Measurements from ENCODE around the gene DCLK3. TPM values are rescaled to one million over a fixed set of nuclear protein-coding genes. Genes with fewer than 3 reads are reported as not detected.

The DCLK3 gene
- total and polyA plus RNA-seq, 3 donors from 2014 or later = 4.0 to 8.1 (median 4.8) TPM

DNA sequence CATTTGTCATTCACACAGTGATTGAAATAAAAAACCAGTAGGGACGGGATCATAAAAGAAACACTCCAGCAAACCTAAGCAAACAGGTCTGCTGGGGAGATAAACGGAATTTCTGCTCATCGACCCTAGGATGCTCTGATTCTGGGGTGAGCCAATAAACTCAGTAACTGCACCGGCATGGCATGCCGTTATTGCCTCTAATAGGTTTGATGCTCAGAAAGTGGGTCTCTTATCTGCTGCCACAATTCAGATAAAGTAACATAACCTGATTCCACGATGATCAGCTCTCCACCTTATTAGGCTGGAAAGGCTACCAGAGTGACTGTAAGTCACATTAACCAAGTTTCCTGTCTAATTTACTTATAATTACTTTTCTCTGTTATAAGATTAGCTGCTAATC, 19.6 kb downstream of the DCLK3 start:
- 70 to 78% methylated on average over 6 of the region's 6 CpGs for WGBS, 2 donors
- no peak for TF ChIP-seq POLR2A (IDR thresholded peaks at IDR 0.05)
- TF ChIP-seq, protein P1, sequence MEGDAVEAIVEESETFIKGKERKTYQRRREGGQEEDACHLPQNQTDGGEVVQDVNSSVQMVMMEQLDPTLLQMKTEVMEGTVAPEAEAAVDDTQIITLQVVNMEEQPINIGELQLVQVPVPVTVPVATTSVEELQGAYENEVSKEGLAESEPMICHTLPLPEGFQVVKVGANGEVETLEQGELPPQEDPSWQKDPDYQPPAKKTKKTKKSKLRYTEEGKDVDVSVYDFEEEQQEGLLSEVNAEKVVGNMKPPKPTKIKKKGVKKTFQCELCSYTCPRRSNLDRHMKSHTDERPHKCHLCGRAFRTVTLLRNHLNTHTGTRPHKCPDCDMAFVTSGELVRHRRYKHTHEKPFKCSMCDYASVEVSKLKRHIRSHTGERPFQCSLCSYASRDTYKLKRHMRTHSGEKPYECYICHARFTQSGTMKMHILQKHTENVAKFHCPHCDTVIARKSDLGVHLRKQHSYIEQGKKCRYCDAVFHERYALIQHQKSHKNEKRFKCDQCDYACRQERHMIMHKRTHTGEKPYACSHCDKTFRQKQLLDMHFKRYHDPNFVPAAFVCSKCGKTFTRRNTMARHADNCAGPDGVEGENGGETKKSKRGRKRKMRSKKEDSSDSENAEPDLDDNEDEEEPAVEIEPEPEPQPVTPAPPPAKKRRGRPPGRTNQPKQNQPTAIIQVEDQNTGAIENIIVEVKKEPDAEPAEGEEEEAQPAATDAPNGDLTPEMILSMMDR (IDR thresholded peaks at IDR 0.05) = no peak

DNA sequence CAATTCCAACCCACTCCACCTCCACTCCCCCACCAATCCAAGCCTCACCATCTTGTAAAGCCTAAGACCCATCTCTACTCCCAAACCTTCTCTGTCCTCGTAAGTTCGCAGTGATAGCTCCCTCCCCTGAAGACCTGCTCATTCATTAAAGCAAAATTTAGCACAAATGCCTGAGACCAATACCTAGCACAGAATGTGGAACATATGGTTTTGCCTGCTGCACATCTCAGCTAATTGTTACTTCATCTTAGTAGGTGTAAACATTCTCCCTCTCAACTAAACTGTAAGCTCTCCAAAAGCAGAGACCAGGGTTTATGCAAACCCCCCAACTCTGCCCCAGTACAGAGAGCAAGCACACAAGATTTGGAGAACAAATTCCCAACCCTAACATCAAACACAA, 20.5 kb downstream of the DCLK3 start:
- Histone ChIP-seq H3K4me1 (no peaks in the 10 kb centered on the region), H3K27me3 (no peaks in the 10 kb centered on the region), H3K4me3 (no peak overlapping the region), H3K36me3 (ENCODE audit: low read depth, missing control alignments) (no peaks in the 10 kb centered on the region), H3K9me3 (no peaks in the 10 kb centered on the region), H3K27ac (no peak overlapping the region)
- TF ChIP-seq POLR2A (IDR thresholded peaks at IDR 0.05) = no peak
- TF ChIP-seq, protein P1 (IDR thresholded peaks at IDR 0.05) = no peak
- WGBS, 2 donors = 91% methylated on average over 2 of the region's 2 CpGs
- intact Hi-C loops (cut with DNase I; ENCODE audit: low total_unique reads) = no loop called here
- DNase-seq = no peak

More for the DNA sequence above, 19.6 kb downstream of the DCLK3 start:
- Histone ChIP-seq H3K36me3 (ENCODE audit: low read depth, missing control alignments) (no peaks in the 10 kb centered on the region), H3K4me3 (no peak overlapping the region), H3K4me1 (no peaks in the 10 kb centered on the region), H3K9me3 (no peaks in the 10 kb centered on the region), H3K27ac (no peak overlapping the region), H3K27me3 (no peaks in the 10 kb centered on the region)
- intact Hi-C loops (cut with DNase I; ENCODE audit: low total_unique reads) = no loop called here
- DNase-seq = no peak

DNA sequence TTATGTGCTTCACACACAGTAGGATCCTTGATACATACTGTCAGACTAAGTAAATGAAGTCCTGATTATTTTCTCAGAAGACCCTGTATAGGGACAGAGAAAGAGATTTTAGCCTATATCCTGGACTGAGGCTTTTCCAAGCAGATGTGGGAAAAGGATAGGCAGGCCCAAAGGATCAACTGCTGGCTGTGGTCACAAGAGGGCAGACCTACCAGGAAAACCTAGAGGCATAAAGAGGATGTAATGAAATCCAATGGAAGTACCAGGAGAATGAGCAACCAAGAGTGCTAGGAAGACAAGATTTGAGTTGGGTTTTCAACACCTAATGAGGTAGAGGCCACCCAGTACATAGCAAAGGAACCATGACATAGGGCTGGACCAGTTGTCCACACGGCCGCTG, 23.1 kb downstream of the DCLK3 start:
- no peak overlapping the region for H3K27ac ChIP-seq
- whole genome bisulfite sequencing, 2 donors = 93 to 97% methylated on average over 2 of the region's 2 CpGs
- H3K27me3 ChIP-seq = no peaks in the 10 kb centered on the region
- no peaks in the 10 kb centered on the region for H3K4me1 ChIP-seq
- no peak for DNase-seq
- TF ChIP-seq POLR2A (IDR thresholded peaks at IDR 0.05) = no peak
- TF ChIP-seq, protein P1 (IDR thresholded peaks at IDR 0.05) = peak in 1 of 3 experiments; percentile 13
- H3K9me3 ChIP-seq = no peaks in the 10 kb centered on the region
- no peaks in the 10 kb centered on the region for H3K36me3 ChIP-seq (ENCODE audit: low read depth, missing control alignments)
- H3K4me3 ChIP-seq = no peak overlapping the region
- intact Hi-C loops (cut with DNase I; ENCODE audit: low total_unique reads) = no loop called here

DNA sequence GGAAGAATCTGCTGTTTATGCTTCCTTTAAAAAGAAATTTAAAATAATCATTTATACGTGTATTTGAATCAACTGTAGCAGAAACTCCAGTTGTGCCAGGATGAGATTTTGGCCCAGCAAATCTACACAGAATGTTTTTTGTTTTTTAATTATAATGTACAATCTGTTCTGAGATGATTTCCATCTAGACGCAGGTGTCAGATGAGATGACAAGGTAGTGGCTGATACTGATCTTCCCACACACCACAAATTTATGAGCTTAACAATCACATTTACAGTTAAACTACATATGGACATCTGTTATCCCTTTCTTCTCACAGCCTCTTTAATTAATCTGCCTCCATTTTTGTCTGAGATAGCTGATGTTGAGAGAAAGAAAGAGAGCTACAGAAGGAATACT, 23.6 kb downstream of the DCLK3 start:
- Histone ChIP-seq H3K36me3 (ENCODE audit: low read depth, missing control alignments) (no peaks in the 10 kb centered on the region), H3K27ac (no peak overlapping the region), H3K4me3 (no peak overlapping the region), H3K9me3 (no peaks in the 10 kb centered on the region), H3K4me1 (no peaks in the 10 kb centered on the region), H3K27me3 (no peaks in the 10 kb centered on the region)
- TF ChIP-seq, protein P1 (IDR thresholded peaks at IDR 0.05) = no peak
- TF ChIP-seq POLR2A (IDR thresholded peaks at IDR 0.05) = no peak
- WGBS, 2 donors = 86 to 93% methylated on average over 2 of the region's 2 CpGs
- DNase-seq = no peak
- intact Hi-C loops (cut with DNase I; ENCODE audit: low total_unique reads) = no loop called here

DNA sequence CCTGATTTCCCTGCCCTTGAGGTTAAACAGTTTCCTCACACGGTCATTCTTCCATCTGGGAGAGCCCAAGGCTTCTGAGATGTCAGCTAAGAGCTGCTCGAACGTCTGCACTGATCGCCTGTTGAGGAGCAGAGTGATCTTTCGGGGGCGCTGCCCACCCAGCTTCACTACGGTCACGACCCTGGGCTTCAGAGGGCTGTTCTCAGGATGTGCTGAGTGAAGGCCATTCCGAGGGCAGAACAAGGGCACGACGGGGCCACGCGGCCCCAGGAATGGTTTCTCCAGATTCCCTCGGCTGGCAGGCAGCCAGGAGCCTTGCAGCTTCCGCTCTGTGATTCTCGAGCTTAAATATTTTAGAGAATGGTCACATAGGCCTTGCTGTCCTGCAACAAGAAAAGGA, 25.7 kb downstream of the DCLK3 start:
- no peaks in the 10 kb centered on the region for H3K27me3 ChIP-seq
- H3K27ac ChIP-seq = no peak overlapping the region
- H3K9me3 ChIP-seq = no peaks in the 10 kb centered on the region
- WGBS, 2 donors = 40 to 65% methylated on average over 15 to 16 of the region's 16 CpGs
- no peak overlapping the region for H3K4me3 ChIP-seq
- no peaks in the 10 kb centered on the region for H3K36me3 ChIP-seq (ENCODE audit: low read depth, missing control alignments)
- DNase-seq = no peak
- no peaks in the 10 kb centered on the region for H3K4me1 ChIP-seq
- intact Hi-C loops (cut with DNase I; ENCODE audit: low total_unique reads) = no loop called here
- no peak for TF ChIP-seq POLR2A (IDR thresholded peaks at IDR 0.05)
- TF ChIP-seq, protein P1 (IDR thresholded peaks at IDR 0.05) = no peak
